PFSK-1 (cell line): Measurements from ENCODE around the gene RPF1.

Experiments used
- FOXP2 ChIP-seq: optimal IDR thresholded peaks from 2 replicates; pipeline ENCODE3; 2011; ENCODE audit warnings: borderline replicate concordance, control low read depth, inconsistent platforms; ENCODE audit not compliant: insufficient read depth; ENCODE audit errors: extremely low read length, extremely low read depth
- POLR2AphosphoS5 ChIP-seq: IDR thresholded peaks from 2 replicates; pipeline ENCODE4 v1.6.1; 2012; ENCODE audit warnings: low read depth, mild to moderate bottlenecking, control low read depth, low read length, moderate library complexity
- REST ChIP-seq, 2 experiments: IDR thresholded peaks; 2 replicates each; pipeline versions ENCODE4 v1.6.1 to v1.8.0; 2011 to 2012; ENCODE audit warnings: low read depth in 2 of 2, low read length in 2 of 2, control low read depth in 1 of 2, inconsistent platforms in 1 of 2, mild to moderate bottlenecking in 1 of 2, moderate library complexity in 1 of 2; ENCODE audit not compliant: insufficient read depth in 1 of 2
- SIN3A ChIP-seq: IDR thresholded peaks from 2 replicates; pipeline ENCODE4 v1.6.1; 2012; ENCODE audit warnings: mild to moderate bottlenecking, low read length, moderate library complexity, borderline replicate concordance; ENCODE audit not compliant: insufficient read depth
- TAF1 ChIP-seq: IDR thresholded peaks from 2 replicates; pipeline ENCODE4 v1.6.1; 2012; ENCODE audit warnings: low read length, control low read depth, borderline replicate concordance; ENCODE audit not compliant: insufficient read depth

Gene RPF1

DNA sequence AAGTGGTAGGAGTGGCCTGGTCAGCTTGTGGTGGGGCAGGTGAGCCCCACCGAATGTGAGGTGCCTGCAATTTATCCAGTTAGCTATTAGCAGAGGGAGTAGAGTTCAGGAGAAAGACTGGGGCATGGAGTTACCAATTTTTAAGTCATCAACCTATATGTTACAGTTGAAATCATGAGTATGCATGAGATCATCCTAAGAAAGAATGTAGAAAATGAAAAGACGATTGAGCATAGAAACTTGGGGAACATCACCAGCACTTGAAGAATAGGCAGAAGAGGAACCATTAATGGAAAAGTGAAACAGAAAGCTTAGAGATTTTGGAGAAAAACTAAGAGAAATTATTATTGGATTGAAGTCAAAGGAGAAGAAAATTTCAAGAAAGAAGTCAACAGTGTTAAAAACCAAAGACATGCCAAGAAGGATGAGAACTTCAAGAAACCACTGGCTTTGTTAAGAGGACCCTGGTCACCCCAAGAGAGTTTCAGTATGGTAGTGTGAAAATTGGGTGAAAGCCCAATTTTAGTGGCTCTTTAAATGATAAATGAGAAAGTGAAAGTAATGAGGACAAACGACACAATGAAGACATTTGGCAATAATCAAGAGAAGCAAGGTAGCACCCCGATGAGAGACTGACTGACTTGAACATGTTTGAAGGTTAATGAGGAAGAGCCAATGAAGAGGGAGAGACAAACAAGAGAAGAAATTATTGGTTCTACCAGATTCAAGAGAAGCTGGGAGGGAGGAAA lies 44.1 kb upstream of the RPF1 start:
- no peak for TF ChIP-seq FOXP2
- no peak for TF ChIP-seq TAF1
- no peak for TF ChIP-seq POLR2AphosphoS5
- no peak for TF ChIP-seq SIN3A
- no peak for TF ChIP-seq REST (IDR thresholded peaks at IDR 0.05; ENCODE audit: insufficient read depth in 1 of 2, low read depth in 2 of 2, low read length in 2 of 2)

DNA sequence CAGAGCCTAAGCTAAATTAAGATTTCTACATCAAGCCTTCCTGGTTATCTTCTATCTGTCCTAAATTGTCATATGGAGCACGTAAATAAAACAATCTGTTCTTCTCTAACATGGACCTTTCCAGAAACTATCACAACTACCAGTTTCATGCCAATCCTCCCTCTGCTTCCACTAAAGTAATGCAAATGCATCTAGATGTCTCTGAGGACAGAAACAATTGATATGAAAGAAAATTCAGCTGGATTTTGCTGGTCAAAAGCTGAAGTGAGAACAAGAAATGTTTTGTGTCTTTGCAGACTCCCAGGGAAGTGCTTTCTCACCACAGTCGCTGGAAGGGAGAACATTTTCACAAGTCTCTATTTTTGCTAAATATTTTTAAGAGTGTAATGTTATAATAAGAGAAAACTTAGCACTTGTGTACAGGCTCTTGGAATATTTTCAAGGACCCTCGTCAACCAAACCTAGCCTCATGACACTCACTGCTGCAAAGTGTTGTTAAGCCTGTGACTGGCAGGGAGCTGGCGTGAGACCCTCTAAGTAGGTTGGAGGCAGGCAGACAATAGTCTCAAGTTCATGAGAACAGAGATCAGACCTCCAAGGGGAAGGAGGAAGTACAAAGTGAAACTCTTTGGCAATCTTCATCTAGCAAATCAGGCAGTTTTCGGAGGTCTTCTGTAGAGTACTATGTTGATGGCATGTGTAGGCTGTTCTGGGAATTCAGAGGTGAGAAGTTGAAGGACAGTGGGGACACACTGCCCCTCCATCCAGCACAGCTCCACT lies 42.0 kb upstream of the RPF1 start:
- TF ChIP-seq FOXP2: no peak
- no peak for TF ChIP-seq REST (IDR thresholded peaks at IDR 0.05; ENCODE audit: insufficient read depth in 1 of 2, low read depth in 2 of 2, low read length in 2 of 2)
- TF ChIP-seq SIN3A: no peak
- no peak for TF ChIP-seq TAF1
- no peak for TF ChIP-seq POLR2AphosphoS5

DNA sequence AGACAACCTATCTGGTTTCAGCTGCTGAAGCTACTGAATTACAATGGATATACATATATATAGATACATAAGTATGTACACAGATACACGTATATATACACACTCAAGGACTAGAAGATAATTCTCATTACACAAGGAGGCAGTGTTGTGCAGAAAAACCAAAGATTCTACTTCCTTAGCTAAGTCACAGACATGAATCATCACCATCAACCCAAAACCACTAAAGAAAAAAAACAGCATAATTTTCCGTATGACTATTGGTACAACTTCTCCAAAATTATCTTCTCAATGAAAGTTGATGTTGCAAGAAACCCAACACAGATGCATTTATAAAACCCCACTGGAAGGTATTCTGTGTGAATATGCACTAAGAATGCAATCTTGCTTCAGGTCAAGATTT lies 36.8 kb upstream of the RPF1 start:
- TF ChIP-seq REST (IDR thresholded peaks at IDR 0.05; ENCODE audit: insufficient read depth in 1 of 2, low read depth in 2 of 2, low read length in 2 of 2) (no peak), POLR2AphosphoS5 (no peak), TAF1 (no peak), SIN3A (no peak)

- TF ChIP-seq TAF1 (no peak), FOXP2 (no peak), REST (IDR thresholded peaks at IDR 0.05; ENCODE audit: insufficient read depth in 1 of 2, low read depth in 2 of 2, low read length in 2 of 2) (no peak), SIN3A (no peak), POLR2AphosphoS5 (no peak)
Measured at GRCh38 chr1:84450910-84451309, 28.2 kb upstream of the RPF1 start.
